K562 (cell line): ENCODE measurements around the gene PAH.

Experiments used
- CEBPG ChIP-seq, 3 experiments: fragments of 200-800 bp in 1 of 3; sonication (Bioruptor generic) in 1 of 3; sonication (generic) in 1 of 3; formaldehyde crosslinking in 1 of 3; IDR thresholded peaks in 2 of 3; conservative IDR thresholded peaks in 1 of 3; 2 replicates each; pipeline versions ENCODE4 v1.6.1 to v1.8.0; 2016 to 2022; ENCODE audit warnings: missing compliant biosample characterization in 2 of 3, missing genetic modification characterization in 2 of 3, mild to moderate bottlenecking in 1 of 3, missing genetic modification reagents in 1 of 3
- CREBBP ChIP-seq: IDR thresholded peaks from one replicate; pipeline ENCODE4 v1.6.1; 2012; ENCODE audit warnings: low read depth, mild to moderate bottlenecking, control low read depth, inconsistent platforms, low read length
- EZH2 ChIP-seq: IDR thresholded peaks from 2 replicates; pipeline ENCODE4 v1.6.1; 2012; ENCODE audit warnings: low read depth, mild to moderate bottlenecking, inconsistent platforms, low read length, borderline replicate concordance
- HMG20A ChIP-seq: fragments of 450-650 bp; formaldehyde crosslinking; conservative IDR thresholded peaks from 2 replicates; pipeline ENCODE4 v1.4.0; 2020; ENCODE audit warnings: mild to moderate bottlenecking, mixed read lengths
- MYNN ChIP-seq, 2 experiments: sonication (generic); formaldehyde crosslinking in 1 of 2; IDR thresholded peaks; 2 replicates each; pipeline versions ENCODE4 v1.5.0 to v1.6.1; 2016 to 2020; ENCODE audit warnings: antibody characterized with exemption in 1 of 2, missing genetic modification reagents in 1 of 2
- POLR2AphosphoS5 ChIP-seq: IDR thresholded peaks from 2 replicates; pipeline ENCODE4 v1.6.1; 2011; ENCODE audit warnings: mild to moderate bottlenecking, low read depth, low read length, moderate library complexity; ENCODE audit not compliant: control insufficient read depth, insufficient read depth
- ZNF274 ChIP-seq: IDR thresholded peaks from 2 replicates; pipeline ENCODE4 v1.6.1; 2011; ENCODE audit warnings: low read depth, mild to moderate bottlenecking, low read length, moderate library complexity, borderline replicate concordance
- TF ChIP-seq, protein P1 (sequence below): fragments of 450-650 bp; formaldehyde crosslinking; IDR thresholded peaks from 2 replicates; pipeline ENCODE4 v1.4.0; 2020; ENCODE audit warnings: mild to moderate bottlenecking, moderate library complexity
- TF ChIP-seq, protein P2 (sequence below), 3 experiments: IDR thresholded peaks in 2 of 3; conservative IDR thresholded peaks in 1 of 3; 2 replicates each; pipeline ENCODE4 v1.5.1; 2011 to 2012; ENCODE audit warnings: low read length in 3 of 3, mild to moderate bottlenecking in 3 of 3, control low read depth in 2 of 3, improper control_type of control experiment in 1 of 3, inconsistent platforms in 1 of 3, low read depth in 1 of 3, mixed read lengths in 1 of 3, moderate library complexity in 1 of 3; ENCODE audit not compliant: insufficient read depth in 2 of 3
- TF ChIP-seq, protein P3 (sequence below): sonication (generic); formaldehyde crosslinking; IDR thresholded peaks from 2 replicates; pipeline ENCODE4 v1.8.0; 2022; ENCODE audit warnings: mild to moderate bottlenecking, missing genetic modification reagents
- TF ChIP-seq, protein P4 (sequence below): sonication (generic); formaldehyde crosslinking; IDR thresholded peaks from 2 replicates; pipeline ENCODE4 v1.8.0; 2023; ENCODE audit warnings: mild to moderate bottlenecking, missing genetic modification reagents
- TF ChIP-seq, protein P5 (sequence below): IDR thresholded peaks from 2 replicates; pipeline ENCODE4 v1.6.1; 2011; ENCODE audit warnings: borderline replicate concordance, low read depth, mild to moderate bottlenecking, moderate library complexity, low read length; ENCODE audit not compliant: insufficient read depth, poor library complexity, severe bottlenecking
- TF ChIP-seq, protein P6 (sequence below): fragments of 450-650 bp; IDR thresholded peaks from 2 replicates; pipeline ENCODE4 v1.6.1; 2016; ENCODE audit warnings: mild to moderate bottlenecking
- TF ChIP-seq, protein P7 (sequence below): sonication (generic); formaldehyde crosslinking; IDR thresholded peaks from 2 replicates; pipeline ENCODE4 v1.9.0; 2022; ENCODE audit warnings: mild to moderate bottlenecking, missing genetic modification reagents

DNA sequence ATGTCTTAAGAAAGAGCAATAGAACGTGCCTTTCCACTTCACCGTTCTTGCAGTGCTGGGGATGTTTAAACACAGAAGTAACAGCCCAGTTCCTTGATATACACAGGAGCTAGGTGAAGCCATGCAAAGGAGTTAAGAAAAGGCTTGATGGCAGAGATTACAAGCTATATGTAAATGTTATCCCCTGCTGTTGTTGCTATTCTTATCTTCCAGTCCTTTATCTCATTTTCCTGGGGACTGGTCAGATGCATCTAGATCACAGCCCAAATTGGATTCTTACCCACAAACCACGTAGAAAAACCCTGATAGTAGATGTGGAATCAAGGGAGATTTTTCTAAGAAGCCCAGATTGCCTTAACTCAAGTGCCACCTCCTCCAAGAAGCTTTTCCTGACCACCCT is 45.9 kb upstream of the PAH start:
- TF ChIP-seq, protein P1, sequence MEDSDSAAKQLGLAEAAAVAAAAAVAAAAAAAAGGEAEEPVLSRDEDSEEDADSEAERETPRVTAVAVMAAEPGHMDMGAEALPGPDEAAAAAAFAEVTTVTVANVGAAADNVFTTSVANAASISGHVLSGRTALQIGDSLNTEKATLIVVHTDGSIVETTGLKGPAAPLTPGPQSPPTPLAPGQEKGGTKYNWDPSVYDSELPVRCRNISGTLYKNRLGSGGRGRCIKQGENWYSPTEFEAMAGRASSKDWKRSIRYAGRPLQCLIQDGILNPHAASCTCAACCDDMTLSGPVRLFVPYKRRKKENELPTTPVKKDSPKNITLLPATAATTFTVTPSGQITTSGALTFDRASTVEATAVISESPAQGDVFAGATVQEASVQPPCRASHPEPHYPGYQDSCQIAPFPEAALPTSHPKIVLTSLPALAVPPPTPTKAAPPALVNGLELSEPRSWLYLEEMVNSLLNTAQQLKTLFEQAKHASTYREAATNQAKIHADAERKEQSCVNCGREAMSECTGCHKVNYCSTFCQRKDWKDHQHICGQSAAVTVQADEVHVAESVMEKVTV (CRISPR knock-in tag) = no peak
- TF ChIP-seq, protein P2, sequence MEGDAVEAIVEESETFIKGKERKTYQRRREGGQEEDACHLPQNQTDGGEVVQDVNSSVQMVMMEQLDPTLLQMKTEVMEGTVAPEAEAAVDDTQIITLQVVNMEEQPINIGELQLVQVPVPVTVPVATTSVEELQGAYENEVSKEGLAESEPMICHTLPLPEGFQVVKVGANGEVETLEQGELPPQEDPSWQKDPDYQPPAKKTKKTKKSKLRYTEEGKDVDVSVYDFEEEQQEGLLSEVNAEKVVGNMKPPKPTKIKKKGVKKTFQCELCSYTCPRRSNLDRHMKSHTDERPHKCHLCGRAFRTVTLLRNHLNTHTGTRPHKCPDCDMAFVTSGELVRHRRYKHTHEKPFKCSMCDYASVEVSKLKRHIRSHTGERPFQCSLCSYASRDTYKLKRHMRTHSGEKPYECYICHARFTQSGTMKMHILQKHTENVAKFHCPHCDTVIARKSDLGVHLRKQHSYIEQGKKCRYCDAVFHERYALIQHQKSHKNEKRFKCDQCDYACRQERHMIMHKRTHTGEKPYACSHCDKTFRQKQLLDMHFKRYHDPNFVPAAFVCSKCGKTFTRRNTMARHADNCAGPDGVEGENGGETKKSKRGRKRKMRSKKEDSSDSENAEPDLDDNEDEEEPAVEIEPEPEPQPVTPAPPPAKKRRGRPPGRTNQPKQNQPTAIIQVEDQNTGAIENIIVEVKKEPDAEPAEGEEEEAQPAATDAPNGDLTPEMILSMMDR (IDR thresholded peaks at IDR 0.05 in 2 of 3, conservative IDR thresholded peaks at IDR 0.05 in 1 of 3; ENCODE audit: insufficient read depth in 2 of 3, low read depth in 1 of 3, low read length in 3 of 3) = no peak
- TF ChIP-seq, protein P3, sequence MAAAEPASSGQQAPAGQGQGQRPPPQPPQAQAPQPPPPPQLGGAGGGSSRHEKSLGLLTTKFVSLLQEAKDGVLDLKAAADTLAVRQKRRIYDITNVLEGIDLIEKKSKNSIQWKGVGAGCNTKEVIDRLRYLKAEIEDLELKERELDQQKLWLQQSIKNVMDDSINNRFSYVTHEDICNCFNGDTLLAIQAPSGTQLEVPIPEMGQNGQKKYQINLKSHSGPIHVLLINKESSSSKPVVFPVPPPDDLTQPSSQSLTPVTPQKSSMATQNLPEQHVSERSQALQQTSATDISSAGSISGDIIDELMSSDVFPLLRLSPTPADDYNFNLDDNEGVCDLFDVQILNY (CRISPR knock-in tag) = no peak
- TF ChIP-seq MYNN (IDR thresholded peaks at IDR 0.05) (no peak), MYNN (CRISPR knock-in tag; IDR thresholded peaks at IDR 0.05) (no peak), EZH2 (no peak), ZNF274 (no peak), CREBBP (no peak), POLR2AphosphoS5 (no peak), CEBPG (CRISPR knock-in tag; IDR thresholded peaks at IDR 0.05) (no peak), CEBPG (tag; conservative IDR thresholded peaks at IDR 0.05 in 1 of 2, IDR thresholded peaks at IDR 0.05 in 1 of 2) (no peak), HMG20A (CRISPR knock-in tag) (no peak)
- TF ChIP-seq, protein P4, sequence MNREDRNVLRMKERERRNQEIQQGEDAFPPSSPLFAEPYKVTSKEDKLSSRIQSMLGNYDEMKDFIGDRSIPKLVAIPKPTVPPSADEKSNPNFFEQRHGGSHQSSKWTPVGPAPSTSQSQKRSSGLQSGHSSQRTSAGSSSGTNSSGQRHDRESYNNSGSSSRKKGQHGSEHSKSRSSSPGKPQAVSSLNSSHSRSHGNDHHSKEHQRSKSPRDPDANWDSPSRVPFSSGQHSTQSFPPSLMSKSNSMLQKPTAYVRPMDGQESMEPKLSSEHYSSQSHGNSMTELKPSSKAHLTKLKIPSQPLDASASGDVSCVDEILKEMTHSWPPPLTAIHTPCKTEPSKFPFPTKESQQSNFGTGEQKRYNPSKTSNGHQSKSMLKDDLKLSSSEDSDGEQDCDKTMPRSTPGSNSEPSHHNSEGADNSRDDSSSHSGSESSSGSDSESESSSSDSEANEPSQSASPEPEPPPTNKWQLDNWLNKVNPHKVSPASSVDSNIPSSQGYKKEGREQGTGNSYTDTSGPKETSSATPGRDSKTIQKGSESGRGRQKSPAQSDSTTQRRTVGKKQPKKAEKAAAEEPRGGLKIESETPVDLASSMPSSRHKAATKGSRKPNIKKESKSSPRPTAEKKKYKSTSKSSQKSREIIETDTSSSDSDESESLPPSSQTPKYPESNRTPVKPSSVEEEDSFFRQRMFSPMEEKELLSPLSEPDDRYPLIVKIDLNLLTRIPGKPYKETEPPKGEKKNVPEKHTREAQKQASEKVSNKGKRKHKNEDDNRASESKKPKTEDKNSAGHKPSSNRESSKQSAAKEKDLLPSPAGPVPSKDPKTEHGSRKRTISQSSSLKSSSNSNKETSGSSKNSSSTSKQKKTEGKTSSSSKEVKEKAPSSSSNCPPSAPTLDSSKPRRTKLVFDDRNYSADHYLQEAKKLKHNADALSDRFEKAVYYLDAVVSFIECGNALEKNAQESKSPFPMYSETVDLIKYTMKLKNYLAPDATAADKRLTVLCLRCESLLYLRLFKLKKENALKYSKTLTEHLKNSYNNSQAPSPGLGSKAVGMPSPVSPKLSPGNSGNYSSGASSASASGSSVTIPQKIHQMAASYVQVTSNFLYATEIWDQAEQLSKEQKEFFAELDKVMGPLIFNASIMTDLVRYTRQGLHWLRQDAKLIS (CRISPR knock-in tag) = no peak
- TF ChIP-seq, protein P5, sequence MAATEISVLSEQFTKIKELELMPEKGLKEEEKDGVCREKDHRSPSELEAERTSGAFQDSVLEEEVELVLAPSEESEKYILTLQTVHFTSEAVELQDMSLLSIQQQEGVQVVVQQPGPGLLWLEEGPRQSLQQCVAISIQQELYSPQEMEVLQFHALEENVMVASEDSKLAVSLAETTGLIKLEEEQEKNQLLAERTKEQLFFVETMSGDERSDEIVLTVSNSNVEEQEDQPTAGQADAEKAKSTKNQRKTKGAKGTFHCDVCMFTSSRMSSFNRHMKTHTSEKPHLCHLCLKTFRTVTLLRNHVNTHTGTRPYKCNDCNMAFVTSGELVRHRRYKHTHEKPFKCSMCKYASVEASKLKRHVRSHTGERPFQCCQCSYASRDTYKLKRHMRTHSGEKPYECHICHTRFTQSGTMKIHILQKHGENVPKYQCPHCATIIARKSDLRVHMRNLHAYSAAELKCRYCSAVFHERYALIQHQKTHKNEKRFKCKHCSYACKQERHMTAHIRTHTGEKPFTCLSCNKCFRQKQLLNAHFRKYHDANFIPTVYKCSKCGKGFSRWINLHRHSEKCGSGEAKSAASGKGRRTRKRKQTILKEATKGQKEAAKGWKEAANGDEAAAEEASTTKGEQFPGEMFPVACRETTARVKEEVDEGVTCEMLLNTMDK = no peak
- TF ChIP-seq, protein P6, sequence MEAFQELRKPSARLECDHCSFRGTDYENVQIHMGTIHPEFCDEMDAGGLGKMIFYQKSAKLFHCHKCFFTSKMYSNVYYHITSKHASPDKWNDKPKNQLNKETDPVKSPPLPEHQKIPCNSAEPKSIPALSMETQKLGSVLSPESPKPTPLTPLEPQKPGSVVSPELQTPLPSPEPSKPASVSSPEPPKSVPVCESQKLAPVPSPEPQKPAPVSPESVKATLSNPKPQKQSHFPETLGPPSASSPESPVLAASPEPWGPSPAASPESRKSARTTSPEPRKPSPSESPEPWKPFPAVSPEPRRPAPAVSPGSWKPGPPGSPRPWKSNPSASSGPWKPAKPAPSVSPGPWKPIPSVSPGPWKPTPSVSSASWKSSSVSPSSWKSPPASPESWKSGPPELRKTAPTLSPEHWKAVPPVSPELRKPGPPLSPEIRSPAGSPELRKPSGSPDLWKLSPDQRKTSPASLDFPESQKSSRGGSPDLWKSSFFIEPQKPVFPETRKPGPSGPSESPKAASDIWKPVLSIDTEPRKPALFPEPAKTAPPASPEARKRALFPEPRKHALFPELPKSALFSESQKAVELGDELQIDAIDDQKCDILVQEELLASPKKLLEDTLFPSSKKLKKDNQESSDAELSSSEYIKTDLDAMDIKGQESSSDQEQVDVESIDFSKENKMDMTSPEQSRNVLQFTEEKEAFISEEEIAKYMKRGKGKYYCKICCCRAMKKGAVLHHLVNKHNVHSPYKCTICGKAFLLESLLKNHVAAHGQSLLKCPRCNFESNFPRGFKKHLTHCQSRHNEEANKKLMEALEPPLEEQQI = no peak
- TF ChIP-seq, protein P7, sequence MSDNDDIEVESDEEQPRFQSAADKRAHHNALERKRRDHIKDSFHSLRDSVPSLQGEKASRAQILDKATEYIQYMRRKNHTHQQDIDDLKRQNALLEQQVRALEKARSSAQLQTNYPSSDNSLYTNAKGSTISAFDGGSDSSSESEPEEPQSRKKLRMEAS (CRISPR knock-in tag) = no peak
